Astrocyte (in vitro differentiated cells and primary cell): Measurements from ENCODE around the gene TAOK2.

Source experiments
- CTCF ChIP-seq: IDR thresholded peaks from 2 replicates; pipeline ENCODE4 v1.5.1; 2011; ENCODE audit warnings: low read depth, mild to moderate bottlenecking, inconsistent platforms, low read length, moderate library complexity; ENCODE audit not compliant: insufficient read depth
- EZH2 ChIP-seq: IDR thresholded peaks from 2 replicates; pipeline ENCODE4 v1.6.1; 2012; ENCODE audit warnings: mild to moderate bottlenecking, low read length, inconsistent platforms; ENCODE audit not compliant: insufficient read depth

GRCh38 chr16:29972500-29972899, 1.2 kb upstream of the TAOK2 start:
- no peak for TF ChIP-seq CTCF
- no peak for TF ChIP-seq EZH2
